ENCODE data around the gene IFI30.

The IFI30 gene

GRCh38 chr19:18170714-18171255, 2.8 kb upstream of the IFI30 start:
- Histone ChIP-seq H3K27ac (peak overlapping the region; percentile 78), H3K4me1 (peaks cover 74% of the 10 kb centered on the region), H3K9me3 (no peaks in the 10 kb centered on the region), H3K9ac (peak overlapping the region; percentile 42; the same call in 1 of the 2 replicates), H4K20me1 (no peaks in the 10 kb centered on the region), H3K36me3 (peaks cover 33% of the 10 kb centered on the region), H3K4me2 (peak overlapping the region; percentile 92), H3K4me3 (no peak overlapping the region), H3K27me3 (no peaks in the 10 kb centered on the region)
- TF ChIP-seq Cebpa-rat (IDR thresholded peaks at IDR 0.05), result no peak

- Histone ChIP-seq H3K4me2 (peak overlapping the region; percentile 92), H3K36me3 (peaks cover 24% of the 10 kb centered on the region), H4K20me1 (no peaks in the 10 kb centered on the region), H3K9ac (peak overlapping the region; percentile 42; the same call in 1 of the 2 replicates), H3K27me3 (no peaks in the 10 kb centered on the region), H3K4me3 (no peak overlapping the region), H3K27ac (peak overlapping the region; percentile 69; the same call in 1 of the 2 replicates), H3K9me3 (no peaks in the 10 kb centered on the region), H3K4me1 (peaks cover 74% of the 10 kb centered on the region)
- TF ChIP-seq Cebpa-rat (IDR thresholded peaks at IDR 0.05), result no peak
These were observed 1.8 kb upstream of the IFI30 start for GRCh38 chr19:18171605-18172327.

GRCh38 chr19:18172331-18173053, 1.1 kb upstream of the IFI30 start:
- Histone ChIP-seq H3K27me3 (no peaks in the 10 kb centered on the region), H3K27ac (peak overlapping the region; percentile 69; the same call in 1 of the 2 replicates), H4K20me1 (no peaks in the 10 kb centered on the region), H3K4me3 (no peak overlapping the region), H3K9ac (peak overlapping the region; percentile 69; the same call in 1 of the 2 replicates), H3K36me3 (peaks cover 21% of the 10 kb centered on the region), H3K9me3 (no peaks in the 10 kb centered on the region), H3K4me2 (peak overlapping the region; percentile 92), H3K4me1 (peaks cover 74% of the 10 kb centered on the region)
- no peak for TF ChIP-seq Cebpa-rat (IDR thresholded peaks at IDR 0.05)

- no peak for TF ChIP-seq Cebpa-rat (IDR thresholded peaks at IDR 0.05)
- peak overlapping the region; percentile 69; the same call in 1 of the 2 replicates for H3K9ac ChIP-seq
- no peaks in the 10 kb centered on the region for H4K20me1 ChIP-seq
- peak overlapping the region; percentile 69 for H3K27ac ChIP-seq
- peak overlapping the region; percentile 74 for H3K4me3 ChIP-seq
- H3K4me2 ChIP-seq, result peak overlapping the region; percentile 92
- no peaks in the 10 kb centered on the region for H3K9me3 ChIP-seq
- H3K4me1 ChIP-seq, result peaks cover 80% of the 10 kb centered on the region
- peaks cover 21% of the 10 kb centered on the region for H3K36me3 ChIP-seq
- no peaks in the 10 kb centered on the region for H3K27me3 ChIP-seq
These were observed 500 bp upstream of the IFI30 start for GRCh38 chr19:18173054-18173571.

GRCh38 chr19:18174983-18175382, 1.4 kb downstream of the IFI30 start:
- H3K4me3 ChIP-seq, result peak overlapping the region; percentile 74; the same call in 1 of the 2 replicates
- no peaks in the 10 kb centered on the region for H3K27me3 ChIP-seq
- no peaks in the 10 kb centered on the region for H4K20me1 ChIP-seq
- H3K4me2 ChIP-seq, result peak overlapping the region; percentile 92
- no peak for TF ChIP-seq Cebpa-rat (IDR thresholded peaks at IDR 0.05)
- H3K27ac ChIP-seq, result no peak overlapping the region
- H3K4me1 ChIP-seq, result peaks cover 68% of the 10 kb centered on the region
- H3K9me3 ChIP-seq, result no peaks in the 10 kb centered on the region
- no peak overlapping the region for H3K9ac ChIP-seq
- H3K36me3 ChIP-seq, result peaks cover 14% of the 10 kb centered on the region; the same call in 1 of the 2 replicates

GRCh38 chr19:18176367-18177310, 3.0 kb downstream of the IFI30 start:
- no peaks in the 10 kb centered on the region for H4K20me1 ChIP-seq
- no peak overlapping the region for H3K9ac ChIP-seq
- H3K4me2 ChIP-seq, result no peak overlapping the region
- no peak for TF ChIP-seq Cebpa-rat (IDR thresholded peaks at IDR 0.05)
- no peaks in the 10 kb centered on the region for H3K27me3 ChIP-seq
- peaks cover 14% of the 10 kb centered on the region; the same call in 1 of the 2 replicates for H3K36me3 ChIP-seq
- H3K9me3 ChIP-seq, result no peaks in the 10 kb centered on the region
- no peak overlapping the region for H3K4me3 ChIP-seq
- H3K4me1 ChIP-seq, result peaks cover 68% of the 10 kb centered on the region
- no peak overlapping the region for H3K27ac ChIP-seq

- H3K27me3 ChIP-seq, result no peaks in the 10 kb centered on the region
- H3K4me2 ChIP-seq, result peak overlapping the region; percentile 26; the same call in 1 of the 2 replicates
- H3K36me3 ChIP-seq, result peaks cover 14% of the 10 kb centered on the region; the same call in 1 of the 2 replicates
- H3K4me3 ChIP-seq, result no peak overlapping the region
- peaks cover 40% of the 10 kb centered on the region for H3K4me1 ChIP-seq
- H3K27ac ChIP-seq, result no peak overlapping the region
- no peak for TF ChIP-seq Cebpa-rat (IDR thresholded peaks at IDR 0.05)
- H4K20me1 ChIP-seq, result no peaks in the 10 kb centered on the region
- H3K9me3 ChIP-seq, result no peaks in the 10 kb centered on the region
- no peak overlapping the region for H3K9ac ChIP-seq
These were observed 6.3 kb downstream of the IFI30 start for GRCh38 chr19:18179957-18180356.

- no peak overlapping the region for H3K9ac ChIP-seq
- no peaks in the 10 kb centered on the region for H3K9me3 ChIP-seq
- H4K20me1 ChIP-seq, result no peaks in the 10 kb centered on the region
- H3K36me3 ChIP-seq, result no peaks in the 10 kb centered on the region
- no peaks in the 10 kb centered on the region for H3K27me3 ChIP-seq
- TF ChIP-seq Cebpa-rat (IDR thresholded peaks at IDR 0.05), result no peak
- H3K4me1 ChIP-seq, result peaks cover 23% of the 10 kb centered on the region
- H3K4me3 ChIP-seq, result no peak overlapping the region
- no peak overlapping the region for H3K4me2 ChIP-seq
- no peak overlapping the region for H3K27ac ChIP-seq
These were observed 9.9 kb downstream of the IFI30 start for GRCh38 chr19:18183529-18183928.

- Histone ChIP-seq H4K20me1 (no peaks in the 10 kb centered on the region), H3K4me2 (no peak overlapping the region)
- TF ChIP-seq Cebpa-rat (IDR thresholded peaks at IDR 0.05), result no peak
These were observed 11.9 kb downstream of the IFI30 start for GRCh38 chr19:18185538-18185937.

More at GRCh38 chr19:18185538-18185937, 11.9 kb downstream of the IFI30 start:
- Histone ChIP-seq H3K36me3 (no peaks in the 10 kb centered on the region), H3K27me3 (no peaks in the 10 kb centered on the region), H3K9me3 (no peaks in the 10 kb centered on the region), H3K27ac (no peak overlapping the region), H3K9ac (no peak overlapping the region), H3K4me3 (no peak overlapping the region), H3K4me1 (peaks cover 15% of the 10 kb centered on the region)
